ENCODE data around the gene EDEM3.

GRCh38 chr1:184753608-184754475 is 816 bp downstream of the EDEM3 start:
- TF ChIP-seq, protein P1, sequence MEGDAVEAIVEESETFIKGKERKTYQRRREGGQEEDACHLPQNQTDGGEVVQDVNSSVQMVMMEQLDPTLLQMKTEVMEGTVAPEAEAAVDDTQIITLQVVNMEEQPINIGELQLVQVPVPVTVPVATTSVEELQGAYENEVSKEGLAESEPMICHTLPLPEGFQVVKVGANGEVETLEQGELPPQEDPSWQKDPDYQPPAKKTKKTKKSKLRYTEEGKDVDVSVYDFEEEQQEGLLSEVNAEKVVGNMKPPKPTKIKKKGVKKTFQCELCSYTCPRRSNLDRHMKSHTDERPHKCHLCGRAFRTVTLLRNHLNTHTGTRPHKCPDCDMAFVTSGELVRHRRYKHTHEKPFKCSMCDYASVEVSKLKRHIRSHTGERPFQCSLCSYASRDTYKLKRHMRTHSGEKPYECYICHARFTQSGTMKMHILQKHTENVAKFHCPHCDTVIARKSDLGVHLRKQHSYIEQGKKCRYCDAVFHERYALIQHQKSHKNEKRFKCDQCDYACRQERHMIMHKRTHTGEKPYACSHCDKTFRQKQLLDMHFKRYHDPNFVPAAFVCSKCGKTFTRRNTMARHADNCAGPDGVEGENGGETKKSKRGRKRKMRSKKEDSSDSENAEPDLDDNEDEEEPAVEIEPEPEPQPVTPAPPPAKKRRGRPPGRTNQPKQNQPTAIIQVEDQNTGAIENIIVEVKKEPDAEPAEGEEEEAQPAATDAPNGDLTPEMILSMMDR (IDR thresholded peaks at IDR 0.05): no peak
- TF ChIP-seq POLR2A (IDR thresholded peaks at IDR 0.05): no peak

All from heart left ventricle (tissue), 13 donors.